ENCODE results near the gene BTBD6.

The BTBD6 gene

GRCh38 chr14:105248368-105249181 is at the start of gene BTBD6:
Gene BTBD6, plus strand, starts transcription at chr14:105248533. Its CDS starts 179 bp downstream, at chr14:105248712.
- H3K36me3 ChIP-seq (ENCODE audit: control insufficient read depth, low read depth, low read length) = no peaks in the 10 kb centered on the region
- peak within 1 kb of the TSS; percentile 61 for H3K4me3 ChIP-seq (ENCODE audit: low read length)
- no peaks in the 10 kb centered on the region for H3K4me1 ChIP-seq (ENCODE audit: control insufficient read depth, low read depth, low read length)
- no peak within 1 kb of the TSS for H3K9ac ChIP-seq (ENCODE audit: low read length)
- H3K27ac ChIP-seq (ENCODE audit: low read length) = no peak within 1 kb of the TSS
- H3K27me3 ChIP-seq (ENCODE audit: control insufficient read depth, insufficient read depth, low read length) = peaks cover 9% of the 10 kb centered on the region
- no peaks in the 10 kb centered on the region for H3K9me3 ChIP-seq (ENCODE audit: control insufficient read depth, low read depth, low read length)

GRCh38 chr14:105198588-105198987 is 49.7 kb upstream of the BTBD6 start:
- H3K4me3 ChIP-seq (ENCODE audit: low read length) = no peak overlapping the region
- no peaks in the 10 kb centered on the region for H3K9me3 ChIP-seq (ENCODE audit: control insufficient read depth, low read depth, low read length)
- no peaks in the 10 kb centered on the region for H3K36me3 ChIP-seq (ENCODE audit: control insufficient read depth, low read depth, low read length)
- peaks cover 40% of the 10 kb centered on the region for H3K27me3 ChIP-seq (ENCODE audit: control insufficient read depth, insufficient read depth, low read length)
- no peak overlapping the region for H3K27ac ChIP-seq (ENCODE audit: low read length)
- H3K9ac ChIP-seq (ENCODE audit: low read length) = no peak overlapping the region
- H3K4me1 ChIP-seq (ENCODE audit: control insufficient read depth, low read depth, low read length) = peaks cover 10% of the 10 kb centered on the region

GRCh38 chr14:105199093-105199492 is 49.2 kb upstream of the BTBD6 start:
- no peak overlapping the region for H3K27ac ChIP-seq (ENCODE audit: low read length)
- no peaks in the 10 kb centered on the region for H3K9me3 ChIP-seq (ENCODE audit: control insufficient read depth, low read depth, low read length)
- H3K36me3 ChIP-seq (ENCODE audit: control insufficient read depth, low read depth, low read length) = no peaks in the 10 kb centered on the region
- H3K4me3 ChIP-seq (ENCODE audit: low read length) = no peak overlapping the region
- peaks cover 40% of the 10 kb centered on the region for H3K27me3 ChIP-seq (ENCODE audit: control insufficient read depth, insufficient read depth, low read length)
- H3K4me1 ChIP-seq (ENCODE audit: control insufficient read depth, low read depth, low read length) = peaks cover 10% of the 10 kb centered on the region
- H3K9ac ChIP-seq (ENCODE audit: low read length) = no peak overlapping the region

- H3K4me1 ChIP-seq (ENCODE audit: control insufficient read depth, low read depth, low read length) = peaks cover 10% of the 10 kb centered on the region
These were observed 48.3 kb upstream of the BTBD6 start for GRCh38 chr14:105200074-105200473.

GRCh38 chr14:105200641-105201040 is 47.7 kb upstream of the BTBD6 start:
- no peak overlapping the region for H3K4me3 ChIP-seq (ENCODE audit: low read length)
- no peak overlapping the region for H3K27ac ChIP-seq (ENCODE audit: low read length)
- H3K36me3 ChIP-seq (ENCODE audit: control insufficient read depth, low read depth, low read length) = no peaks in the 10 kb centered on the region
- no peak overlapping the region for H3K9ac ChIP-seq (ENCODE audit: low read length)
- no peaks in the 10 kb centered on the region for H3K9me3 ChIP-seq (ENCODE audit: control insufficient read depth, low read depth, low read length)
- H3K4me1 ChIP-seq (ENCODE audit: control insufficient read depth, low read depth, low read length) = peaks cover 9% of the 10 kb centered on the region
- peaks cover 27% of the 10 kb centered on the region for H3K27me3 ChIP-seq (ENCODE audit: control insufficient read depth, insufficient read depth, low read length)

More at GRCh38 chr14:105200074-105200473, 48.3 kb upstream of the BTBD6 start:
- Histone ChIP-seq H3K9ac (ENCODE audit: low read length) (no peak overlapping the region), H3K9me3 (ENCODE audit: control insufficient read depth, low read depth, low read length) (no peaks in the 10 kb centered on the region), H3K27ac (ENCODE audit: low read length) (no peak overlapping the region), H3K4me3 (ENCODE audit: low read length) (no peak overlapping the region), H3K27me3 (ENCODE audit: control insufficient read depth, insufficient read depth, low read length) (peaks cover 32% of the 10 kb centered on the region), H3K36me3 (ENCODE audit: control insufficient read depth, low read depth, low read length) (no peaks in the 10 kb centered on the region)

GRCh38 chr14:105201156-105201924 is 47.0 kb upstream of the BTBD6 start:
- Histone ChIP-seq H3K4me3 (ENCODE audit: low read length) (no peak overlapping the region), H3K9me3 (ENCODE audit: control insufficient read depth, low read depth, low read length) (no peaks in the 10 kb centered on the region), H3K27me3 (ENCODE audit: control insufficient read depth, insufficient read depth, low read length) (peaks cover 20% of the 10 kb centered on the region), H3K4me1 (ENCODE audit: control insufficient read depth, low read depth, low read length) (peaks cover 4% of the 10 kb centered on the region), H3K27ac (ENCODE audit: low read length) (no peak overlapping the region), H3K36me3 (ENCODE audit: control insufficient read depth, low read depth, low read length) (no peaks in the 10 kb centered on the region), H3K9ac (ENCODE audit: low read length) (no peak overlapping the region)

- H3K4me3 ChIP-seq (ENCODE audit: low read length) = no peak overlapping the region
These were observed 46.3 kb upstream of the BTBD6 start for GRCh38 chr14:105201925-105202513.

GRCh38 chr14:105203057-105203531 is 45.2 kb upstream of the BTBD6 start:
- H3K36me3 ChIP-seq (ENCODE audit: control insufficient read depth, low read depth, low read length) = no peaks in the 10 kb centered on the region
- no peaks in the 10 kb centered on the region for H3K4me1 ChIP-seq (ENCODE audit: control insufficient read depth, low read depth, low read length)
- no peaks in the 10 kb centered on the region for H3K9me3 ChIP-seq (ENCODE audit: control insufficient read depth, low read depth, low read length)
- no peak overlapping the region for H3K27ac ChIP-seq (ENCODE audit: low read length)
- no peak overlapping the region for H3K9ac ChIP-seq (ENCODE audit: low read length)
- peaks cover 3% of the 10 kb centered on the region for H3K27me3 ChIP-seq (ENCODE audit: control insufficient read depth, insufficient read depth, low read length)
- no peak overlapping the region for H3K4me3 ChIP-seq (ENCODE audit: low read length)

More at GRCh38 chr14:105201925-105202513, 46.3 kb upstream of the BTBD6 start:
- Histone ChIP-seq H3K4me1 (ENCODE audit: control insufficient read depth, low read depth, low read length) (peaks cover 4% of the 10 kb centered on the region), H3K27me3 (ENCODE audit: control insufficient read depth, insufficient read depth, low read length) (peaks cover 14% of the 10 kb centered on the region), H3K36me3 (ENCODE audit: control insufficient read depth, low read depth, low read length) (no peaks in the 10 kb centered on the region), H3K27ac (ENCODE audit: low read length) (no peak overlapping the region), H3K9me3 (ENCODE audit: control insufficient read depth, low read depth, low read length) (no peaks in the 10 kb centered on the region), H3K9ac (ENCODE audit: low read length) (no peak overlapping the region)

GRCh38 chr14:105203701-105204100 is 44.6 kb upstream of the BTBD6 start:
- H3K27ac ChIP-seq (ENCODE audit: low read length) = no peak overlapping the region
- no peaks in the 10 kb centered on the region for H3K36me3 ChIP-seq (ENCODE audit: control insufficient read depth, low read depth, low read length)
- H3K9me3 ChIP-seq (ENCODE audit: control insufficient read depth, low read depth, low read length) = no peaks in the 10 kb centered on the region

GRCh38 chr14:105204206-105204930 is 44.0 kb upstream of the BTBD6 start:
- H3K9ac ChIP-seq (ENCODE audit: low read length) = no peak overlapping the region
- no peaks in the 10 kb centered on the region for H3K4me1 ChIP-seq (ENCODE audit: control insufficient read depth, low read depth, low read length)
- H3K27ac ChIP-seq (ENCODE audit: low read length) = no peak overlapping the region
- H3K36me3 ChIP-seq (ENCODE audit: control insufficient read depth, low read depth, low read length) = no peaks in the 10 kb centered on the region
- H3K9me3 ChIP-seq (ENCODE audit: control insufficient read depth, low read depth, low read length) = no peaks in the 10 kb centered on the region
- H3K4me3 ChIP-seq (ENCODE audit: low read length) = no peak overlapping the region
- H3K27me3 ChIP-seq (ENCODE audit: control insufficient read depth, insufficient read depth, low read length) = no peaks in the 10 kb centered on the region

More at GRCh38 chr14:105203701-105204100, 44.6 kb upstream of the BTBD6 start:
- Histone ChIP-seq H3K27me3 (ENCODE audit: control insufficient read depth, insufficient read depth, low read length) (no peaks in the 10 kb centered on the region), H3K4me1 (ENCODE audit: control insufficient read depth, low read depth, low read length) (no peaks in the 10 kb centered on the region), H3K4me3 (ENCODE audit: low read length) (no peak overlapping the region), H3K9ac (ENCODE audit: low read length) (no peak overlapping the region)
